NCI-H2081 (cell line): ENCODE results near the gene SPSB1.
"Not testable (repeated sequence)": the region's sequence is repeated elsewhere in the genome, so short reads cannot be mapped to it uniquely, and the experiment has no call there.

Experiments
- DNase-seq, 2 experiments: peaks; one replicate each; lab custom pipeline; 2025; lab: John Stamatoyannopoulos, UW

The SPSB1 gene

DNA sequence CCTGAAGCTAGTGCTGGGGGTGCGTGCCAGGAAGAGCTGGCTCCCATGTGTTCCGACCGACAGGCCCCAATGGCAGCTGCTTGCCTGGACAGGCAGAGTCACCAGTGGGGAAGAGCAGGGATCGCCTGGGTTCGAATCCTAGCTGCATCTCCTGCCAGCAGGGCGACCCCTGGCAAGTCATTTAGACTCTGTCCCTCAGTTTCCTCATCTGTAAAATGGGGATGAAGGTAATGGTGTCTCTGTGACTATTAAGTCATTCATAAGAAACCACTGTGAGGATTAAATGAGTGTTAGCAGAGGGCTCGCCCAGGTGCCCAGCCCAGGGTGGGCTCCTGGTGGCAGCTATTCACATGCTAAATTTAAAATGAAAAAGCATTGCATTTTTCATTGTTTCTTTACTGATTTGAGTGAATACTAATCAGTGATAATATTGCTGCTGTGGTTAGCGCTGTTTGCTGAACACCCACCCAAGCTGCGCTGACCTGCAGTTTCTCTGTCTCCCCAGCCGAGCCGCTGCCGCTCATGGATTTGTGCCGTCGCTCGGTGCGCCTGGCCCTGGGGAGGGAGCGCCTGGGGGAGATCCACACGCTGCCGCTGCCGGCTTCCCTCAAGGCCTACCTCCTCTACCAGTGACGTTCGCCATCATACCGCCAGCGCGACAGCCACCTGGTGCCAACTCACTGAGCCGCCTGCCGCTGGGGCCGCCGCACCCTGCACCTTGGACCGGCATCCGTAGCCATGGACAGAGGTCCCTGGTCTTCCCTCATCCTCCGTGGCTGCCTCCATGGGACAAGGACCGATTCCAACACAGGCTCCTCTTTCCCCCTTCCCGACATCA, 74.5 kb downstream of the SPSB1 start:
- no peak for DNase-seq

DNA sequence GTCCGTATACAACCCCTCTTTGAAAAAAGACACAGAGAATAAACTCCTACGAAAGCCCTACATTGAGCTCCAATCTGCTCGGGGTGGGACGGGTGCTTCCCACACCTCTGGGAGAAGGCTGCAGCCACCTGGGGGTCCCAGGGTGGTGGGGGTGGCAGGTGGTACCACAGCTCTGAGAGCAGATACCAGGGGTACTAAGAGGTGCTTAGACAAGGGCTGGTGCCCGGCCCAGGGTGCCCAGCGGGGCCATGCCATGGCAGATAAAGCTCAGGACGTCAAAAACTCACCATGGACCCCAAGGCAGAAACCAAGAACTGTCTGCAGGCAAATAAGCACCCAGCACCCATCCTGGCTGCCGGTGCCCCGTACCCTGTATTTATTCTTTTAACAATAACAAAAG, 75.1 kb downstream of the SPSB1 start:
- DNase-seq, result no peak

DNA sequence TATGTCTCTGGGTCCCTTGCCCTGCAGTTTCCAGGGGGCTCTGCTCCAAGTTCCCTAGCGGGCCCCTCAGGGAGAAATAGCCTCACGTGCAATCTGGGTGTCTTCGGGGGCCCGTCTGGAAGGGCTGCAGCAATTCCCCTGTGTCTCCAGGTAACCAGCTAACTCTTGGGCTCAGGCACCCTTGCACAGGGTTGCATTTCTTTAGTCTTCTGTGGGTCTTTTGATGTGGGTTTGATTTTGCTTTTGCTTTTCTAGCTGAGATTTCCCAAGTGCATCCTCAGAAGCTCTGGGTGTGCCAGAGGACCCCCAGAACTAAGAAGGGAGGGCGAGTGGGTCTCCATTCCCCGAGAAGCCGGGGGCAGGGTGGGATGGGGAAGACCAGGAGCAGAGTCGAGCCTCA, 75.7 kb downstream of the SPSB1 start:
- no peak for DNase-seq

DNA sequence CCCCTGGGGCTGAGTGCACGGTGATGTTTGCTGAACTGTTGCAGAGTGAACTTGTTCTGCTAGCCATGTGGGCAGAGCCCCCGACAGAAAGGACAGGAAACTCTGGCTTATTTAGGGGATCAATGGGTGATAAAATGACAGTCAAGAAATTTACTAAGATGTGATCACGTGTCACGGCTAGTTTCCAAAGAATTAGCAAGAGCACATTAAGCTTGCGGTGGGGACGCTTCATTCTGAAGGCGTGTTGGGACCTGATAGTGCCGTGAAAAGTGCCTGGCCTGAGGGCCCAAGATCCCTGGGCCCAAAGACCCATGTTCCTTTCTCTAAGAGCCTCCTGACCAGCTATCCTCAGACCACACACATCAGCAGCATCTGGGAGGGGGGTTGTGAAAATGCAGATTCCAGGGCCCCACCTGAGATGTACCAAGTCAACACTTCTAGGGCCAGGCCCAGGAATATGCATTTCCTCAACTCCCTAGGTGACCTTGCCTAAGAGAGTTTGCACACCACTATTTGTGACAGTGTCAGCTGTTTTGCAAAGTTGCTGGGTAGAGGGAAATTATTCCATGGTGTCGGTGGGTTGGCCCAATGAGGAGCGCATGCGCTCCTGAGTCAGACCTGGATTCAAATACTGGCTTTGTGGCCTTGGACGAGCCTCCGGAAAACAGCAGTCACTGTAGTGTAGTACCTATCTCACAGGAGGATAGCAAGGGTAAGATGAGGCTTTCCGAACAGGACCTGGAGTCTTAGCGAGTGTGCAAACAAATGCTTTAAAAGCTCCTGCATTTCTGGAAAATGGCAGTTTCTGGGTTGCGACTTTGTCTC, 77.5 kb downstream of the SPSB1 start:
- DNase-seq, result no peak

DNA sequence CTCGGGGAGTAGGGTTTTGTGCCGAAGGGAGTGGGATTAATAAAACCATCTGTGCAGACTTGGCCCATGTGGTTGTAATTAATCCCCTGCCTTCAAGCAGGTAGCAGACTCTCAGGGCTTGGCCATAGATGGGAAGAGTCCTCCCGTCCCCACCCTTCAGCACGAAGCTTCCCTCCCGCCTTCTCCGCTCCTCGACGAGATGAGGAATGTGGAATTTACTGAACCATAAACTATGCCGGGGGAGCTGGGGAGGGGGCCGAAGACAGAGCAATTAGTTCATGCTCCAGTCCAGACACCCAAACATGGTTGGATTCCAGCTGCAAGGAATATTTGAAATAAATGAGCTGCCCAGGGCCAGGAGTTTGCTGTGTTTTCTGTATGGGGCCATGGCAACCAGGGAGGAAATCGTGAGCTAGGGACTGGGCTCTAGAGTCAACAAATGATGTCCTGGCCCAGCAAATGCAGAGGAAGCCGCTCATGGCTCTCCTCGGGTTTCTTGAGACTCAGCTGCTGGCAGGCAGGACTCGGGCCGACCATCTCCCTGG, 78.8 kb downstream of the SPSB1 start:
- no peak for DNase-seq

DNA sequence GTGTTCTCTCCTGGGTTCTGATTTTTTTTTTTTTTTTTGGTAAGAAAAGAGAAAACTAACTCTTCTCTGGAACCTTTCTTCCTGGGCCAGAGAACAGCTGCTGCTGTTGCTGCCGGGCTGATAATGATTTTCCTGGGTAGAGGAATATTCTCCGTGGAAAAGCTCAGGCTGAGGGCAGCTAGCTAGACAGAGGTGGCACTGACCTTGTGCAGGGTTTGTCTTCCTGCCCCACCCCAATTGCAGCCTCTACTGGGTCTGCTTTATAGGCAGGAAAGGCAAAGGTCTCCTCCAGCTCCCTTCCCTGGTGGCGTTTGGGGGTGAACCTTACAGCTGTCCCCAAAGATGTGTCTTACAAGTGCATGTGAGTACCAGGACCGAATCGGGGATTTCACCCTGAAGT, 79.3 kb downstream of the SPSB1 start:
- DNase-seq, result no peak

DNA sequence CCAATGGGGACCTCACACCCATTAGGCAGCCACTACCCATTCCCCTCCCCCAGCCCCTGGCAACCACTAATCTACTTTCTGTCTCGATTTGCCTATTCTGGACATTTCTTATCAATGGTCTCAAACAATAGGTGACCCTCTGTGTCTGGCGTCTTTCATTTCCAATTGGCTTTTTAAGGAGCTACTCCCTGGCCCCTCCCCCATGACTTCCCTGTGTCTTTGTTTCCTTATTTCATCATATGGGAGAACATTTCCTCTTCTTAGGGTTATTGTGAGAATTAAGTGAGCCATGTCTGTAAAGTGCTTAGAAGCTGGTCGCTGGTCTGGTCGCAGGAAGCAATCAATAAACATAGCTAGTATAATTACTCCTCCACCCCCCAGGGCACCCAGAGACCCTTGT, 80.9 kb downstream of the SPSB1 start:
- DNase-seq, result no peak

DNA sequence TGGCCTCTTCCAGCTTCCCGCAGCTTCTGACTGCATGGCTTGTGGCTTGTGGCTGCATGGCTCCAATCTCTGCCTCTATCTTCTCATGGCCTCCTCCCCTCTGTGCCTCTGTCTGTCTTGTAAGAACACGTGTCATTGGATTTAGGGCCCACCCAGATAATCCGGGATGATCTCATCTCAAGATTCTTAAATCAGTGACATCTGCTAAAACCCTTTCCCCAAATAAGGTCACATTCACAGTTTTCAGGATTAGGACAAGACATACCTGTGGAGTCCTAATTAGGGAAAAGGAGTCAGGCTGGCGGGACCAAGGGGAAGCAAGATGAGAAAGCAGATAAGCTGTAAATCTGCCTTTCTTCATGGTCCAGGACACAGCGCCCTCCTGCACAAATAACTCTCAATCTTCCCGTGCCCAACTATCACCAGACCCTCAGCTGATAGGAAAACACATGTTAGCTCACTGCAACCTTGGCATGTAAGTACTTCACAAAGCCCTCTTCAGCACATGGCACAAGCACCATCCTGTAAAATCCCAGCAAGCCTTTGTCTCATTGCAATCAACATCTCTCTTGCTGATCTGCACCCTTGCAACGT, 82.2 kb downstream of the SPSB1 start:
- no peak for DNase-seq

DNA sequence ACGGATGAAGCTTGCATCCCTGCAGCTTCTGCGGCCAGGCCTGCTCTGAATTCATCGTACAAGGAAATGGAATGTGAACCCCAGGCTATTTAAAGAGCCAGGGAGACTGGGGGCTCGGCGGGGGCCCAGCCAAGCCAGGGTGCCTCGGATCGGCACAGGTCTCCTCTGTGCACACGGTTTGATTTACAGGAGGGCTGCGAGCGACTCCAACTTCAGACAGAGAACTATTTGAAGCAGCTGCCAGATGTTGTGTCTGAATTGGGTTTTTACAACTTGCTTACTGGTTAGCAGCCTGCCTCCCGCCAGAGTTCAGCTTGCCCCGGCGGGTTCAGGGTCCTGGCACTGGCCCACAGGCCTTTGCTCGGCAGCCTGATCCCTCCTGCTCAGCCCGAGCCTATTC, 83.2 kb downstream of the SPSB1 start:
- DNase-seq, result no peak

DNA sequence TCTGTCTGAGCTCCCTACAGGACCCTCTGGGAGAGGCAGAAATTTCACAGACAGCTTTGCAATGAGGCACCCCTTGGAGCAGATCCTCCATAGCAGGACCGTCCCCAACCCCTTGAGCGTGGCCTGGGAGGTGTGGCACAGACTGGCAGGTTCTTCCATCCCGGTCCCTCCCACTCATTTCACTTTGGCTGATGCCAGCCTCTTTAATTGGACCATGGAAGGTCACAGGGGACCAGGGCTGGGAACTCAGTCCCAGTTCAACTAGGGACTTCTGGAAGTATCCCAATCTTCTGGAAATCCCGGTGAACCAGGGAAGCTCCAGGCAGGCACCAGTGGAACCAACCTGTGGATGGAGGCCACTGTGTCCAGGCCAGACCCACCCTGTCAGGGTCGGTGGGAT, 83.7 kb downstream of the SPSB1 start:
- DNase-seq, result no peak

DNA sequence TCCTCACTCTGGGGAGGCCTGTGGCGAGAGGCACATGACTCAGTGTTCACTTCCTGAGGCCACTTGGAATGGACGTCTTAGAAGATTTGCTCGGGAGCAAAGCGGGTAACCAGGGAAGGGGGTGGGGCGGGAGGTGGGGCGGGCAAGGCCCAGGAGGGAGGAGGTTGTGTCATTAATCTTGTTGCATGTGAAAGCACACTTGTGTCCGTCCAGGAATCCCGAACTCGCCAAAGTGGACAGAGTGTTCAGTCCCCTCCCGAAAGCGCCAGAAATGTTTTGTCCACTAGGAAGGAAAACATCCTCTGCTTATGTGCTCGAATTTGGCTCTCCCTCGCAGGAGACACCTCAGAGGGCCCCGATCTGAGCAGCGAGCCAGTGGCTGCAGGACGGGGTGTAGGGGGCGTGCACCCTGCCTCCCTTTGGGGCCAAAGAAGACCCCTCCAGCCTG, 84.2 kb downstream of the SPSB1 start:
- no peak for DNase-seq

DNA sequence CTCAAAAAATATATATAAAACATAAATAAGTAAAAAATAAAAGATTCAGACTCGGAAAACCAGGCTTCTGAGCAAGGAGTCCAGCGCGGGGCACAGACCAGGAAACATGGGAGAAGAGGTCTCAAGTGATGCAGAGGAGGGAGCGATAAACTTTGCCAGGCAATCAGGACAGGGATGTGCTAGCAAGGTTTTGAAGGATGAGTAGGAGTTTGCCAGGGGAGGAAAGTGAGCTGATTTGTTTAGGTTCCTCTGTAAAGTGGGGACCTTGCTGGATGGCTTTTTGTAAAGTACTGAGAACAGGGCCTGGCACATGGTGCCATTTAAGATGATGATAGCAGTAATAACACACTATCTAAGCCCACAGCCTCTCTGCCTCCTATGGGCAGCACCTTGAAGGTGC, 86.1 kb downstream of the SPSB1 start:
- no peak for DNase-seq

DNA sequence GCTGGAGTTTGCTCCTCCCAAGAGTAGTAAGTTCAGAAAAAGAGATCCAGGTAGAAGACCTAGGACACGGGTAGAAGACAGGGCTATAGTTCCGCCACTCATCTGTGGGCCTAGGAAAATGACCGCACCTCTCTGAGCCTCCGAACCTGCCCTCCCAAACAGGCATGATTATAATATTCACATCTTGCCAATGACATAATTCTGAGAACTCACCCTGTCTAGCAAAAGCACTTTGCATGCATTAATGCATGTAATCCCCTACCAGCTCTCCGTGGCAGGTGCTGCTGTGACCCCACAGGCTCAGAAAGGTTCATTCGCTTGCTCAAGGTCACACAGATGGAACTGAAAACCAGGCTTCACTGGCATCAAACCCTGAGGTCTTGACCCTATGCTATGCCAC, 88.0 kb downstream of the SPSB1 start:
- DNase-seq, result no peak

DNA sequence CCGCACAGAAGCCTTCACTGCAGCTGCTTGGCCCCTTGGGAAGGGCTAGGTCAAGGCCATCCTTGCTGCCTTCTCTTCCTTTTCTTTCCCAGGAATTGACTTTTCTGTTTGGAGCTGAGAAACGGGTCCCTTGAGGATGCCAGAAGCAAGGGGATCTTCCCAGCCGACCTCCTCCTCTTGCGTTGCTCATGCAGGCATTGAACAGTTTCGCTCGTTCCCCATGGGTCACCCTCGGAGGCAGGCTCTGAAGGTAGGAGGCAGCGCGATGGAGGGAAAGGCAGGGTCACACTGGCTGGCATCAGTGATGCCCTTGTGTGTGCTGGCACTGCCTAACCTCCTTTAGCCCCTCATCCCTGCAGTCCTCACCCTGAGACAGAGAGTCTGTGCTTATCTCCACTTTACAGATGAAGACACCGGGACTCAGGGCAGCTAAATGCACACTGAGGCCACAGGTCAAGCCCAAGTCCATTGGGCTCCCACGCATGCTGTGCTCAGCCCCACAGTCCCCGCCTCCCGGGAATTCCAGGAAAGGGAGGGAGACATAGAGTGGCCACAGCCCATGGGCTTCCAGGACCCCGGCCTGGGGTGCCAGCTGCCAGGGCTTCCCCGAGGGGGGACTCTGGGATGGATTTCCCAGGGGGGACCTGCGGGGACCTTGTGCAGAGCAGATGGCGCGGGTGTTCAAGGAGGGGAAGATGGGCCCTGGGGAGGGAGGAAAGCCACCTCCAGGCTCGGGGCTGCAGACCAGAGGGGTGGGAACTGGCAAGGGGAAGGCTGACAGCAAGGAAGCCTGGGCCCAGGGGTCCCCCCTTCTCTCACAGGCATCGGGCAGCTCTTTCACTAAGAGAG, 90.2 kb downstream of the SPSB1 start:
- DNase-seq, result no peak

DNA sequence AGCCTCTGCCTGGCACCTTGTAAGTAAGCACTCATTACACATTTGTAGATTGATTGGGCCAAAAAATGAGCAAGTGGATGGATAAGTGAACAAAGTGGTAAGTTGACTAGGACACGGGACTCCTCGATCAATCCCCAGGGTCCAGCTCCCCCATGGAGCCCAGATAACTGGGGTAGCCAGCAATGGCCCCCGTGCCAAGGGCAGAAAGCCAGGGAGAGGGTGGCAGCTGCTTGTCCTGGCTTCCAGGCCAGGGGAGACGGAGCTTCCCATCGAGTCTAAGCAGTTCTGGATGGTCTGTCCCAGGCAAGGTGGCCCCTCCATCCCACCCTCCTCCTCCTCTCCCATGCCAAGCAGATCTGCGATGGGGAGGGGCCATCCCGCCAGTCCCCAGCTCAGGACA, 91.4 kb downstream of the SPSB1 start:
- DNase-seq, result no peak

DNA sequence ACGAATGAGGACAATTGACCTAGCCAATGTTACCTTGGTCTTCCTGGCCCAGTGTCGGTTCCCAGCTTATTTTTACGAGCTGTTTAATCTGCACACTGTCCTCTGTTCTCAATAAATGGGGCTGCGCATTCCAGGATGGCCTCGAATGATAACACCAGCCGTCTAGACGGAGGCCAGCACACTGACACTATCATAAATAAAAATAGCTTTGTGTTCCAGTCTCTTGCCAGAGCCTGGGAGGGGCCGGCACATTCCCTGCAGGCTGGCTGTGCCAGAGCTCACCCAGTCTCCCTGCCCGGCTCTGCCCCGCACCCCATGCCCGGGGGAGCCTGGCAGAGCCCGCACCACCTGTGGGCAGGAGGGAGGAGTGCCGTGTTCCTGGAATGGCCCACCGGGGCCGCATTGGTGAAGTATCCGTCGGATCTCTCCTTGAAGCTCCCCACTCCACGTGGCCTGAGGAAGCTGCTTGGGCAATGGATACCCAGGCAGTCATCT, 92.1 kb downstream of the SPSB1 start:
- DNase-seq, result no peak

DNA sequence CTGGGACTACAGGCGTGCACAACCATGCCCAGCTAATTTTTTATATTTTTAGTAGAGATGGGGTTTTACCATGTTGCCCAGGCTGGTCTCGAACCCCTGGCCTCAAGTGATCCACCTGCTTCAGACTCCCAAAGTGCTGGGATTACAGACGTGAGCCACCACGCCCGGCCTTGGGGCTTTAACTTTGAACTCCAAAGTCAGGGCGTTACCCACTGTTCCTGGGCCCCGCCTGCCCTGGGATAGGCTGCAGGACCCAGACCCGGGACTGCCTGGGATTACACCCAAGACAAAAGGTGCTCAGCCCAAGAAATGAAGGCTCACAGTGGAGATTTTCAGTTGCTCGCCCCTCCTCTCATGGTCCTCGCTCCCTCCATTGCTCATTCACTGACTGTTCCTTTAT, 92.7 kb downstream of the SPSB1 start:
- not testable (repeated sequence) for DNase-seq

DNA sequence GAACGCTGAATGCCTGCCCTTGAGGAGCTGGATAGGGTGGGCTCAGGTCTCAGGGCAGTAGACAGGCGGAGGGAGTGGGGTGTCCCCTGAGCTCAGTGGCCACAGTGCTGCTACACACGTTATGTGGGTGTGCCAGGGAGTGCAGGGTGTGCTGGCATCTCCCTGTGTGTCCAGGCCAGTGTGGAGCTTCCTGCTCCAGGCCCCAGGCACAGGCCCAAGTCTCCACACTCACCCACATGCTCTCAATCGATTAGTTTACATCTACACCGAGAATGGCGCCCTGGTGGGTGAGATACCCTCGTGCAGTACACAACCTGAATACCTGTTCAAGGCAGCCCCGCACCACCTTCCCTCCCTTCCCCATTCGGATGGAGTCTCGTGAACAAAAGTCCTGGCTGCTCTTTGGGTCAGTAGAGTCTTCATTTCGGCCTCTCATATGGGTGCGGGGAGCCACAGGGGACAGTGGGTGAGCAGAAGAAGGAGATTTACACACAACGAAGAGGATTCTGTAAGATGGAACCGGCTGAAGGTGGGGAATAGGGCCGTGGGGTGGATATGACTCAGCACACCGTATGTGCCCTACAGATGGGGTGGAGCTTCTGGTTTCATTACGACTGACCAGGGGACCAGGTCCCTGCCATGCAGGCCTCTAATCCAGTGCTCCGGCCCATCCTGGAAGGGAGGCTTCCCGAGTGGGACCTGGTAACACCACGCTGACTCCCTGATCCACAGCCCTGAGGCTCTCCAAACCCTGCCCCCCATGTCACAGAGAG, 93.3 kb downstream of the SPSB1 start:
- DNase-seq, result no peak

DNA sequence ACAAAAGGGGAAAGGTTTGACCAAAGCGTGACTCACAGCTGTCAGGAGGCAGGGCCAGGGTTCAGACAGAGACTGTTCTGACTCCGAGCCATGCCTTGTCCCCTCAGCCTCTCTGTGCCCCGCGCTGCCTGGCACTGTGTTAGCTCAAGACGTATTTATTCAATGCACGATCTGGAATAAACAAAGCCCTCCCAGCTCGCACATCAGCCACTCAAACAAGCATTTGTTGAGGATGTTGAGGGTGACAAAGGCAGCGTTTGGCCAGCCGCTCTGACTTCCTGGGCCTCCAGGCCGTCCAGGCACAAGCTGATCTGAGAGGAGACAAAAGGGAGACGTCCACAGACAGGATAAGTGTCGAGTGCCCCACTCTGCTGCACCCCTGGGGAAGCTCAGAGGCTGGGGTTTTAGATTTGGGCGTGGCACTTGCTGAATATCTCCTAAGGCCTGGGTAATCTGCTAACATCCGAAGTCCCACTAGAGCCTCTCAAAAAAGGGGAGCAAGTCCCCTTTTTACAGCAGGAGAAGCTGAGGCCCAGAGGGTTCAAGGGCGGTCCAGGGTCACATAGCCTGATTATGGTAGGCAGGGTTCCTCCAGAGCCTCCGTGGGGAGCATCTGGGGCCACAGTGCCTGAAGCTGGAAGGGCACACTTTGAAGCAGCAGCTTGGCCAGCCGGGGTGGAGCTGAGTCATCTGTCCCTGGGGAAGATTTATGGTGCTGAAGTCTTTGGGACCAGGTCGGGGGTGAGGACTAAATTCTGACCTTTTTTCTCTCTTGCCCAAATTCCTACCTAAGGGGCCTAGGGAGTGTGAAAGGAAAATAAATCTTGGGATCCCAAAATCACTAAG, 95.9 kb downstream of the SPSB1 start:
- no peak for DNase-seq

DNA sequence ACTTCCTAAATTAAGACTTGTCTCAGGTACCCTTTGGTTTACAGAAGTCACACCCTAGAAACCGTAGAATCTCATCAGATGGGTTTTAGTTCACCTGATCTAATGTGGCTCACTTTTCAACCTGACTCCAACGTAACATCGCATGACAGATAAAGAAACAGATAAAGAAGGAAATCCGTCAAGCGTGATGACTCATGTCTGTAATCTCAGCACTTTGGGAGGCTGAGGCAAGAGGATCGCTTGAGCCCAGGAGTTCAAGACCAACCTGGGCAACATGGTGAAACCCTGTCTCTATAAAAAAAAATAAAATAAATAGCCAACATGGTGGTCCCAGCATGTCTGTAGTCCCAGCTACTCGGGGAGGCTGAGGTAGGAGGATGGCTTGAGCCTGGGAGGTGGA, 97.3 kb downstream of the SPSB1 start:
- DNase-seq, result no peak
